ENCODE measurements around the gene NISCH.
A peak's percentile ranks its signal among the peaks of the same experiment; 100 is the strongest.

NISCH gene

DNA sequence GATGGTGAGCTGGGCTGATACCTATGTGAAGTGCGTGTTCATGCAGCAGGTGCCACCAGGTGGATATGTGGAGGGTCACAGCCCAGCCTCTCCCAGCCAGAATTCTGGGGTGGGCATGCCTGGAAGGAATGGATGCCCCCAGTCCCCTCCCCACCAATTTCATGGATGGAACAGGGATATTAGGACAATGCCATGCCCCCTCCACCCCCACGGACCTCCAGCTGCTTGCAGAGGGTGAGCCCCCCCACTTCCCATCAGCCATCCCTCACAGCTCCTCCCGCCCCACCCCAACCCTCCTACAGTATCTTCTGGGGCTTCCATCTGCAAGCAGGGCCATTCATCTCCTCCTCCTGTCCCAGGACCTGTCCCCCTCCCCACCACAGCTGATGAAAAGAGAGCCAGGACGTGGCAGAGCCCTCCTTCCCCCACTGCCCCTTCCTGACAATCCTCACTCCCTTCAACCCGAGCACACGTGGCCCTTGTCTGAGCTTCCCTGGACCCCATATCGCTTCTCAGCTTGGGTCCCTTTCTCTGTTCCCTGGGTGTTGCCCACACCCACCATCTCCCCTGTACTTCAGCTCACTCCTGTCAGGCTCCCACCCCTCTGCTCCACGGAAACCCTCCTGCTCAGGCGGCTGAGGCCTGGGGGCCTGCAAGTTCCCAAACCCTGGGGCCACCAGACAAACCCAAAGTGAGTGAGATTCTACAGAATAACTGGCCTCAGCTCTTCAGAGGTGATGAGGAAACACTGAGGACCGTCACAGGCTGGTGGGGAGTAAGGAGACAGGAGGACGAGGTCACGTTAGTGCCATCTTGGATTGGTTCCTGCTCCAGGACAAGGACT is 7.7 kb upstream of the NISCH start:
- DNase-seq, result no peak

DNA sequence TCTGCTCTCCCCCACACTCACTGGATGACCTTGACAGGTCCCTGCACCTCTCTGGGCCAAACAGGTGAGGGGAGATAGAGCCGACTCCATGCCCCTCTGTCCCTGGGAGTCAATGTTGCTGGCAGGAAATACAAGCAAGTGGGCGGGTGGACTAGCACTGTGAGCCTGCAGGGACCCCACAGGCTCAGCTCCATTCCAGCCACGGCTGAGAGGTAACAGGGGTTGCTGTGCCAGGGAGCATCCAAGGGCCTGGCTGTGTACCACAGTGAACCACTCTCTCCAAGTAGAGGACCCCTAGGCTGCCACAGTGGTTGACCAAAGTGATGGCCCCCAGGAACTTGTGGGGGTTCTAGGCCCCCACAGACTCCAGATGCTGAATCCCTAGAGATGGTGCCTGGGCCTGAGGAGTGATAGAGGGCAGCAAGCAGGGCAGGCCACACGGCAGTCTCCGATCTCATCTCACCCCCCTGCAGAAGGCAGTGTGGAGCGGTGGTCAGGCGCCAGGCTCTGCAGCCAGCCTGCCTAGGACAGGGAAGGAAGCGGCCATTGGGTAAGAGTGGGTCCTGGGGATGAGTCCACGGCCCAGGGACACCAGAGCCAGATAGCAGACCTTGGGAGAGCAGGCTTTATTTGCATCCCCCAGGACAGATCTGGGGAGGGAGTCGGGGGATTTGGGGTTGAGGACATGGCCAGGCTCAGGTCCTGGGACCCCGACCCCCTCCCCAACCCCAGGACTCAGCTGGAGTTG is 4.7 kb upstream of the NISCH start:
- no peak for DNase-seq

DNA sequence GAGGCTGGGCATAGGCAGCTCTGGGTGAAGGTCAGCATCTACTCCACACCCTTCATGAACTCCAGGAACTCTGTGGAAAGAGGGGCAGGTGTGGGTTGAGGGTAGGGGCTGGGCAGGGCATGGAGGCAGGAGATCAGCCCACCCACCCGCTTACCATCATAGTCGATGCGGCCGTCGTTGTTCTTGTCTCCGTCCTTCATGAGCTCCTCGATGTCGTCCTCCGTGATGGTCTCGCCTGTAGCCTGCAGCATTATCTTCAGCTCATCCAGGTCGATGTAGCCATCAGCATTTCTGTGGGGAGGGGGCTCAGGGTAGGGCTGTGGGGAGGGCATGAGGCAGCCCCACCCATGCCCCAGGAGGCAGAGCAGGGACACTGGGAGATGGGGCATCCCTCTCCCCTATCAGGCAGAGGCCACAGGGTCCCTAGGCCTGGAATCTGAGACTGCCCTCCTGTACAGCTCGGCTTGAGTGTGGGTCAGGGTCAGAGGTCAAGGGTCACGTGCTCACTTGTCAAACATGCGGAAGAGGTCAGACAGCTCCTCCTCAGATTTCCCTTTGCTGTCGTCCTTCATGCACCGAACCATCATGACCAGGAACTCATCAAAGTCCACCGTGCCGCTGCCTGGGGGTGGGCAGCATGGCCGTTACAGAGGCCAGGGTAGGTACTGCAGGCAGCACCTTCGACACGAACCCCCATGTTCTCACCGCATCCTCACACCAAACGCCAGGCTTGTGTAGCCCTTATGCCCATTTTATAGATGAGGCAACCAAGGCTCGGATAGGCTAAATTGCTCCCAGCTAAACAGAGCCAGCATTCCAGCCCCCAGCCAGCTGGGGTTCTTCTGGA is 3.9 kb upstream of the NISCH start:
- no peak for DNase-seq

DNA sequence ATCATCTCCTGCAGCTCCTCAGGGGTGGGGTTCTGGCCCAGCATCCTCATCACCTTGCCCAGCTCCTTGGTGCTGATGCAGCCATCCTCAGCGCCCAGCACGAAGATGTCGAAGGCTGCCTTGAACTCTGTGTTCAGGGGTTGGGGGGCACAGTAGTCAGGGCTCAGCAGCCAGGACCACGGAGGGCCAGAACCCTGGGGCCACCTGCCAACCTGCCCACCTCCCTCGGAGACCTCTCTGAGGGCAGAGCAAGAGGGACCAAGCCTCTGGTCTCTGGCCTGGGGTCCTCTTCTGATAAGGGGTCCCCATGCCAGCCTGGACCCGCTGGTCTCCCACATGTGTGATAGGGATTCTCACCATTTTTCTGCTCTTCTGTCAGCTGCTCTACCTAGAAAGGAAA is 3.3 kb upstream of the NISCH start:
- no peak for DNase-seq

DNA sequence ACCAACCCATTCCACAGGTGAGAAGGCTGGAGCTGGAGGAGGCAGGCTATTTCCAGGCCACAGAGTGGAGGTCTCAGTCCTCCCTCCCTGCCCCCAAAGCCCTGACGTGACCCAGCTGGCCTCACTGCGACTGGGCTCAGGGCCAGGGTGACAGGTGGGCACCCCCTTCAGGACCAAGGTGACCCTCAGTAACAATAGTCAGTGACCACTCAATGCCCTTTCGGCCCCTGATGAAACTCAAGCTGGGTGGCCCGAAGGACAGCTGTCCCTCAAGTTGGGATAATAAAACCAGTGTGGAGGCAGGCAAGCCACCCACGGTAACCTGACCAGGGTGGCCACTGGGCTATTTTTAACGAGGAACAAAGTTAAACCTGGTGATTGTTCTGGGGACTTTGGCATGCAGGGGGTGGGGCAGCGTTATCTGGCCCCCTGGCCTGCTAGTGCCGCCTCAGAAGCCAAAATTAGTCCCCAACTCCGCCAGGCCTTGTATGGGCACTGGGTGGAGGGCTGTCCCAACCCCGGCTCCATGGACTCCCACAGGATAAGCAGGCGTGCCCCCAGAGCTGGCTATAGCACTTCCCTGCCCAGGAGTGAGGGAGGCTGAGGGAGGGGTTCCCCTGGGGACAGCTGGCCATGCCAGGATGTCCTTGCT is 2.7 kb upstream of the NISCH start:
- DNase-seq, result no peak

DNA sequence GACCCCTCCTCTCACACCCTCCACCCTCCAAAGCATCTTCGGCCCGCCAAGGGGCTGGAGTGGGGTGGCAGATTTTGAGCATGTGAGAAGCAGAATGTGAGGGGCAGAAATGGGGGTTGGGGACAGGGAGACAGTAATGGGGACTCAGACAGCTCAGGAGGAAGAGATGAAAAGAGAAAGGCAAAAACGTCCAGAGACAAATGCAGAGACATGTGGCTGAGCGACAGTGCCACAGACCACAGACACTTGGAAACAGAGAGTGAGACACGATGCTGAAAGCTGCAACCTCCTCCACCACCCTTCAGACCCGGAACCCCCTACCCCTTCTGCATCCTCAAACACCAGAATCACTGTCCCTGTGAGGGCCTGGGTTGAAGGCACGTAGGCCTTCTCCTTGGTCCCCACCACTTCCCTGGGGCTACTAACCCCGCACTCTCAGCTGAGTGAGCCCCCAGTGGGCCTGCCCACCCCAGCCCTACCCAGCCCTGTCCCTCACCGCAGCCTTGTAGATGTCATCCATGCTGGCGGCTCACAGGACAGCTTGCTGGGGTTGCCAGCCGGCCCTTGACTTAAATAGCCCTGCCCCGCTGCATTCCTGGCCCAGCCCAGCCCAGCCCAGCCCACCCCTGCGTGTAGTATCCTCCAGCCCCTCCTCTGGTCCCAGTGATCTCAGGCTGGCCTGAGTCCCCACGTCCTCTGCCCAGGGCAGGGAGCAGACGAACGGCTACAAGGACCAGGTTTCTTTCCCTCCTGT is 1.7 kb upstream of the NISCH start, which contains the start of gene TNNC1:
TSS of gene TNNC1 (minus strand) at position 546 of the 754 bp plus-strand sequence. CDS start at position 520, 26 bp downstream.
- no peak for DNase-seq

DNA sequence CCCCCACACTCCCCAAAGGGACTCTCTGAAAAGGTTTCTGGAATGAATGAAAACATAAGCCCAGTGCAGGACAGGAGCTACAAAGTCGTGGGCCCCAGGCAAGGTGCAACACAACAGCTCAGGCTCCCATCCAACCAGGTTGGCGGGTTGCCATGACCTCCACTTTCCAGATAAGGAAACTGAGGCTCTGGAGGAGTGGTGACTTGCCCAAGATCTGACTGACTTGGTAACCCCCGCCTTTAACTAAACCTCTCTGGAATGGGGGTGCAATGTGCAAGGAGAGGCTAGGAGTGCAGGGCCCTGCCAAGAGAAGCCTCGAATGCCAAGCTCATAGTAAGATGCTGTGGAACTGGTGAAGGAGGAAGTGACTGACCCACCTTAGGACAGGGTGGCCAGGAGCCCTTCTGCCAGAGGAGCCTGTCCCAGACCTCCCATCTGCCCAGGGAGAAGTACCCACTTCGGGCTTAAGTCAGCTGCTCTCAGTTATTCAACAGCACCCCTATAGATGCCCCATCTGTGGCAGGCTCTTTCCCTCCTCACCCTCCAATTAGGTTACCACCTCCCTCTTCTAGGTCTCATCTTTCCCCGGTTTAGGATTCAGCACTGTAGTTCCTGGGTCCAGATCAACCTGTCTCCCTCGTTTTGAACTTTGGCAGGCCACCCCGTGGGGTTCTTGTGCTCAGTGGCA is 1.0 kb upstream of the NISCH start:
- no peak for DNase-seq

DNA sequence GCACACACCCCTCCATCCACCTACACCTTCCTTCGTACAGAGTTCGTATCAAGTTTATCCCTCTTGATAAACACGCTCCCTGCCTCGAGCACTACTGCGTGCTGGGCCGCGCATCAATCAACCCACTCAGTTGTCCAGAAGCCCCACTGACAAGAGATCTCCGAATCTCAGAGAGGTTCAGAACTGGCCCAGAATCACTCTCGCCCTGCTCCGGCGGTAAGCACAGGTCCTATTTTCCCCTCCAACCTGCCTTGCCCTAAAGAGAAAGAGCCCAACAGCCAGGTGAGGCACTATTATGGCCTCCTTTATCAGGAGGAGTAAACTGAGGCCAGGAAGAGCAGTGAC is 494 bp upstream of the NISCH start:
- no peak for DNase-seq

DNA sequence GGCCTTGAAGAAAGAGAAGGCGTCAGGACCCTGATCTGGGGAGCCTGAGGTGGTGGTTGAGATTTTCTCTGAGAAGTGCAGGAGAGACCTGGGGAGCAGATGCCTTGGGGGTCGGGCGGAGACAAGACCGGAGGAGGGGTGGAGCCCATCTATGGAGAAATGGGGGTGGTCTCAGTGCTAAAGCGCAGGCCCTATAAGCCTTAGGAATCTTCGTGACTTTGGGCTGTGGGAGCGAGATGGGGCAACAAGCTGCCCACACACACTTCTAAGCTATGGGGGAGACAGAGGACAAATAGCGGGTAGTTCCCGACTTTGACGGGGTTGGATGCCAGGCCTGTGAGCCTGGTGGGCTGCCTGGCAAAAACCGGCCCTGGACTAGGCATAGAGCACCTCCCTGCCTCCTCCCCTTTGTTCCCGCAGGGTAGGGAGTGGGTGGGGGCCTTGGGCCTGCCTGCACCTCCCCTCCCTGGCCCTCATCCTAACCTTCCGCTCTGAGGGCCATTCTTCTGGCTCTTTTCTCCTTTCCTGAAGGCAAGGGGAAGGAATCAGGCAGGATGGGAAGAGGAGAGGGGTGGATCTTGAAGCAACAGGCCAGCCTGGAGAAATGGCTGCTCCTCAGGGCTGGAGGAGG is 880 bp downstream of the NISCH start:
- peak; percentile 80 for DNase-seq

DNA sequence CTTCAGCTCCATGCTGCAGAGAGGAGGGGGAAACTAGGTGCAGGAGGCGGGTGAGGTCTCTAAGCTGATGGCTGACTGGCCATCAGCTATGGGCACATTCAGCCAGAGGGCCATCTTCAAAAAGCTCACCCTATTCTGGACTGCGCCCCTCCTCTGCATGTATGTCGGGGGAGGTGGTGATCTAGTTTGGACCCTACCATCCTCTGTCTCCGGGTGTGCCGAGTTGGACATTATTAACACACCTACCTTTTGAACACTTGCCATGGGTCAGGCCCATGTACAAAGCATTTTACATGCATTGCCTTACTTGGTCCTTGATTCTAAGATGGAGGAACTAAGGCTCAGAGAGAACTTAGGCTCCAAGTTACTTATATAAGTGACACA is 1.4 kb downstream of the NISCH start:
- no peak for DNase-seq

DNA sequence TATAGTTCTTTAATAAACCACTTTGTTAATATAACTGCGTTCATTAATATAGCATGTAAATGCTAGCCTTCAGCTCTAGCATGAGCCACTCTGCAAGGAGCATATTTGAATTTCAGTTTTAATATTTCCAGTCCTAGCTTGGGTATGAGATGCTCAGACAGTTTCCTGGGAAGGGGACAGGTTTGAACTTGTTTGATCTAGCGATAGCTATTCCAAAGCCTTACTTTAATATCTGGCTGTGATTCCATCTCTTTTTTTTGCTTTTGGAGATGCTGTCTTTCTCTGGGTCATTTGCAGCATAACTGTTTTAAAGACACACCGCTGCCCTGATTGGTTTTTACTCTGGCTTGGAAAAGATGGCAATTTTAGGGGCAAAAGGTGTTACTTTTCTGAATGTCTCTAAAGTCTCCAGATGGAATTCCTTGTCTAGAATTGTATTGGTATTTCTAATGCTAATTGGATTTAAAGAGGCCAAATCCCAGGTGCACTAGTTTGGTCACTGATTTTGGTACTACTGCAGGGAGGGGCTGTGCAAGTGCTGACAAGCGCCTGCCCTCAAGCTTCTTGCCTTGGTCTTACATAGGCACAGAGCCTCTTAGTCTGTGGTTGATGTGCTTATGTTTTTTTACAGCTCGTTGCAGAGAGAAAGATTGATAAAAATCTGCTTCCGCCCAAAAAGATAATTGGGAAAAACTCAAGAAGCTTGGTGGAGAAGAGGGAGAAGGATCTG is 2.8 kb downstream of the NISCH start:
- DNase-seq, result no peak

DNA sequence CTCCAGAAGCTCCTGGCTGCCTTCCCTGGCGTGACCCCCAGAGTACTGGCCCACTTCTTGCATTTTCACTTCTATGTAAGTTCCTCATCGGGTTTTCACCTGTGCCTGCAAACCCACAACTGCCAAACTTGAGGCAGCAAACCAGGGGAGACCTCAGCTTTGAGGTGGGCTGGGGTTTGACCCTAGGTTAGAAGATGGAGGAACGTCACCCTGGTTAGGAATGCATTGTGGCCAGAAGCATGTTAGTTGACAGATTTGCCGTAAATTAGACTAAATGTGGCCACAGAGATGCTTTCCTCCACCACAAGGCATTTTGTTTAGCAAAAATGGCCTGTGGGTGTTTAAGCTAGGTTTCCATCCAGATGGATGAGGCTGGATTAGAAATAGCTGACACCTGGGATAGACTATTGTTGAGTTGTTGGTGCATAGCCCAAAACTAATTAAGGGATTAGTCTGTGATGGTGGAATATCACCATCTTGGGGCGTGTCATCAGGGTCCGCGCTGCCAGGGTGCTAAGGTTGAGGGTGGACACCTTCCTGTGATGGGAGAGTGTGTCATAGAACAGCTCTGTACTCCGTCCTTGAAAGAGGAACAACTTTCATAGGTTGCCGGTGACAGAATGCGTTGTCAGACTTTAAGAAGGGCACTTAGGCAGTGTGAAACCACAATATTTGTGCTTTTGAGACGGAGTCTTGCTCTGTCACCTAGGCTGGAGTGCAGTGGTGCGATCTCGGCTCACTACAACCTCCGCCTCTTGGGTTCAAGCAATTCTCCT is 3.6 kb downstream of the NISCH start:
- DNase-seq, result no peak

DNA sequence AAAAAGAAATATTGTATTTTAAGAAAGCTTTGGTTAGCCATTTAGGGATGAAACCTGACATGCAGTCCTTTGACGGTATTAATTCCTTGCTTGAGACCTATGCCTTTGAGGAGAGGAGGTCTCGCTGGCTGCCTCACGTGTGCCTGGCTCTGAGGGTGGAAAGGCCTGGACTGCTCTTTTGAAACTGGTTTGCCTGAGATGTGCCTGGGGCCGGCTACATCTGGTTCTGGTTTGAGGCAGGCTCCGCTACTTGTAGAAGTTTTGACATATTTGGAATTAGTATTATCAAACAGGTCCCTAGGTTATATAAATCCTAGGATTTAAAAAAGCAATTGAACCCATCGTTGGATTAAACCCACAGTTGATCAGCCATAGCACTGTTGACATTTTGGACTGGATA is 6.5 kb downstream of the NISCH start:
- DNase-seq, result no peak

DNA sequence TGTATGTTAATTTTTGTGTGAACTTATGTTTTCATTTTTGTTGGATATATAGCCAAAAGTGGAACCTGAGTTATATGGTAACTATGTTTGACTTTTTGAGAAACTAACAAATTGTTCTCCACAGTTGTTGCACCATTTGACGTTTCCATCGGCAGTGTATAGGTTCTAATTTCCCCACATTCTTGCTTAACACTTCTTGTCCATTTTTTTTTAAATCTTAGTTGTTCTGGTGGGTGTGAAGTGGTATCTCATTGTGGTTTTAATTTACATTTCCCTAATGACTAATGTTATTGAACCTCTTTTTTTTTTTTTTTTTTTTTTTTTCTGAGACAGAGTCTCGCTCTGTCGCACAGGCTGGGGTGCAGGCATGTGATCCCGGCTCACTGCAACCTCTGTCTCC is 8.0 kb downstream of the NISCH start:
- DNase-seq, result no peak

DNA sequence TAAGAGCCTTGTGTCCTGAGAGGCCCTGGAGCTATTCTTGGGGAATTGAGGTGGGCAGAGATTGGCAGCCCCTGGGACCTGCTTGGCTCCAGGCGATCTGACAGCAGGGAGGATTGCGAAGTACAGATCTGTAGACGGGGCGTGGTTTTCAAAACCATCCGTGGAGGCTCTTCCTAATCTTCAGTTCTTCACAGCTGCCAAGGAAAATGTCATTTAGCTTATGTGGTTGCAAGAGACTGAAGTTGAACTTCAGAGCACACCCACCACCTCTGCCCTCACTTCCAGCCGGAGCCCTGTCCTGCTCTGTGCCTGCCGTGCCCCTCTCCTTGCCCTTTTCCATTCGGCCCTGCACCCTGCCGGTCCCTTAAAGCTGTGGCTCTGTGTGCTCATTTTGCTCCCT is 12.9 kb downstream of the NISCH start:
- DNase-seq, result peak; percentile 31

DNA sequence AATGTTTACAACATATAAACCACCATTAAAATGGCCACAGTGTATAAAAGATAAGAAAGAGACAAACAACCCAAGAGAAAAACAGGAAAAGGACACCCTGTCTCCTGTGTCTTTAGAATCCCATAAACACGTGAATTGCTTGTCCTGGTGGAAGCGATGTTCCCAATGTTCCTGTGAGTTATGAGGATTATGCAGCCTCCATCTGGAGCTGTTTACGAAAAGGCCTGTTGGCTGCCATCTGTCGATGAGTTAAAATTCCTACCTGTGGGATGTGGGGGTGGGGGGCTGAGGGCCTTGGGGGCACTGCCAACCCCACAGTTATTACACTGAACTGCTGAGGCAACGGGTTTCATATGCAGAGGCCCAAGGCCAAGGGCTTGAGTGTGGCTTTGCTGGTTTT is 13.6 kb downstream of the NISCH start:
- no peak for DNase-seq

DNA sequence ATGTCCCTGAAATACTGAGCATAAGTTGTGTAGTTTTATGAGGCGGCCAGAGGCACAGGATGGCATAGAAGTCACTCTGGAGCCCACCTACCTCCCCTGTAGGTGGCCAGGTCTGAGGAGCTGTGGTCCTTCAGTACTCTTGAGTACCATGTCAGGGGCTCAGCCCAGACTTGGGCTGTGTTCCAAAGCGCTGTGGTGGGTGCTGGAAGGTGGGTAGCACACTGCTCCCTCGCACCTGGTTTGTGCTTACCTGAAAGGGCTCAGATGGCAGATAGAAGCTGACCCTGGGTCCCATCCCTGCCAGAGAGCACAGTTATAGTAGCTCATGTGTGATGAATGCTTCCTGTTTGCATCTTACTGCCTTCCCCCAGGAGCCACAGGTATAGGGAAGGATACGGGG is 15.5 kb downstream of the NISCH start:
- DNase-seq, result no peak

DNA sequence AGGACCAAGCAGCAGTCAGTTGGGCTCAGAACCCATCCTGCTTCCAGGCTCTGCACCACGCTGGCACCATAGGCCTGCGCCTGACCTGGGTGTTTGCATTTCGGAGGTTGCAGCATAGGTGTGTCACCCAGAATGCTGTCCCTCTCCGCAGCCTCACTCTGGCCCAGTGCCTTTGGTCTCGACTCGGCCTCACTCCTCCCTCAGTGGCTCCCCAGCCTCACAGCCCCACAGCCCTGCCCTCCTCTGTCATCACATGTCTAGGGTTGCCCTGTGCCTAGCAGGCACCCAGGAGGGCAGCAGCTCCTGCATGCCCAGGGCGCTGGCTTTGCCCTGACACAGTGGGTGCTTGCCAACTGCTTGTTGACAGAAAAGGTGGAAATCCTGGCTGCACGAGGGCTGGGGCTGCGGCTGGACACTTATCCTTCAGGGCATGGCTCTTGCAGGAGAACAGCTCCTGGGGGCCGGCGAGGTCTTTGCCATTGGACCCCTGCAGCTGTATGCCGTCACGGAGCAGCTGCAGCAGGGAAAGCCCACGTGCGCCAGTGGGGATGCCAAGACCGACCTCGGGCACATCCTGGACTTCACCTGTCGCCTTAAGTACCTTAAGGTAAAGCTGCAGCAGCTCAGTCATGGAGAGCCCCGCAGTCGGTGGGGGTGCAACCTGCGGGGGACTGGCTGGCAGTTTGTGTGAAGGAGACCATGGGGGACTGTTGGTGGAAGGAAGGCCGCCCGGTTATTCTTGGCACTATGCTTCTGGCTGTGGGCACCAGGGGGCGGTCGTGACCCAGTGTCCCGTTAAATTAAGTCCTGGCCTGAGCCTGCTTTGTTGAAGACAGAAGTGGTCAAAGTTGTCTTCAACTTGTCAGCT is 16.2 kb downstream of the NISCH start:
- DNase-seq, result peak; percentile 68

Data from right forelimb (tissue), 1 donor.